ENCODE data around the gene ROCK2. TPM values are rescaled to one million over a fixed set of nuclear protein-coding genes. Genes with fewer than 3 reads are reported as not detected.

ROCK2 gene
- total and polyA plus RNA-seq, 2 of the 13 experiments (the other 11 are each of a cell fraction or from before 2014, with no cell fraction given), result 38.1 to 119 TPM

GRCh38 chr2:11375689-11376027, 31.2 kb upstream of the ROCK2 start (continued):
- TF ChIP-seq ZNF687 (CRISPR knock-in tag; IDR thresholded peaks at IDR 0.05) (peak; percentile 14; the same call in 1 of the 2 replicates), ZNF576 (CRISPR knock-in tag; IDR thresholded peaks at IDR 0.05) (no peak), ZNF333 (CRISPR knock-in tag; IDR thresholded peaks at IDR 0.05; ENCODE audit: borderline replicate concordance) (no peak), AKNA (CRISPR knock-in tag; IDR thresholded peaks at IDR 0.05; ENCODE audit: borderline replicate concordance) (no peak), ZNF292 (CRISPR knock-in tag; IDR thresholded peaks at IDR 0.05; ENCODE audit: borderline replicate concordance, low read depth) (peak; percentile 53; the same call in 1 of the 2 replicates), PRDM4 (CRISPR knock-in tag; IDR thresholded peaks at IDR 0.05; ENCODE audit: borderline replicate concordance) (no peak), ZNF225 (CRISPR knock-in tag; IDR thresholded peaks at IDR 0.05) (no peak), ZSCAN9 (CRISPR knock-in tag; IDR thresholded peaks at IDR 0.05; ENCODE audit: borderline replicate concordance) (no peak), TAF1 (CRISPR knock-in tag; IDR thresholded peaks at IDR 0.05) (no peak), ZNF777 (CRISPR knock-in tag; IDR thresholded peaks at IDR 0.05) (peak; percentile 79; the same call in 1 of the 2 replicates), SIN3A (IDR thresholded peaks at IDR 0.05; ENCODE audit: borderline replicate concordance, low read depth, low read length) (no peak), SAP130 (CRISPR knock-in tag; IDR thresholded peaks at IDR 0.05; ENCODE audit: low read depth) (no peak), ETV6 (CRISPR knock-in tag; conservative IDR thresholded peaks at IDR 0.05) (no peak), DPF2 (CRISPR knock-in tag; IDR thresholded peaks at IDR 0.05; ENCODE audit: borderline replicate concordance, low read depth) (0 out of 2 replicates have a peak, but pooled peaks have one; percentile 0), BORCS8-MEF2B (CRISPR knock-in tag; IDR thresholded peaks at IDR 0.05) (no peak), ZZZ3 (CRISPR knock-in tag; IDR thresholded peaks at IDR 0.05; ENCODE audit: borderline replicate concordance) (no peak), PPARG (CRISPR knock-in tag; conservative IDR thresholded peaks at IDR 0.05) (no peak), STAT5B (CRISPR knock-in tag; IDR thresholded peaks at IDR 0.05) (no peak), ZNF451 (CRISPR knock-in tag; IDR thresholded peaks at IDR 0.05) (peak; percentile 28; the same call in 1 of the 2 replicates), SMAD3 (CRISPR knock-in tag; IDR thresholded peaks at IDR 0.05) (no peak)

Data from HepG2 (cell line).